AG09309 (cell line): Measurements from ENCODE around the gene CXCL17.
"Not testable (repeated sequence)": the region's sequence is repeated elsewhere in the genome, so short reads cannot be mapped to it uniquely, and the experiment has no call there.

ENCODE experiments used
- DNase-seq: peaks from one replicate; pipeline ENCODE4 v3.0.0-alpha.2; 2010; ENCODE audit warnings: low read depth
- H3K4me3 ChIP-seq: 2 replicates; pipeline ENCODE4 v1.5.1; 2011; ENCODE audit warnings: mild to moderate bottlenecking, low read depth, low read length, moderate library complexity; ENCODE audit not compliant: control insufficient read depth
- CTCF ChIP-seq: IDR thresholded peaks from 2 replicates; pipeline ENCODE4 v1.5.1; 2011; ENCODE audit warnings: mild to moderate bottlenecking, low read depth, low read length, inconsistent platforms; ENCODE audit not compliant: insufficient read depth, control insufficient read depth; ENCODE audit errors: missing control alignments

The CXCL17 gene

GRCh38 chr19:42452590-42452989 lies 9.8 kb upstream of the CXCL17 start:
- DNase-seq = no peak
- TF ChIP-seq CTCF = no peak

GRCh38 chr19:42450314-42450934 lies 7.7 kb upstream of the CXCL17 start:
- DNase-seq = peak; percentile 38
- TF ChIP-seq CTCF = peak; percentile 82
- no peak overlapping the region for H3K4me3 ChIP-seq

More at GRCh38 chr19:42452590-42452989, 9.8 kb upstream of the CXCL17 start:
- H3K4me3 ChIP-seq = no peak overlapping the region

- H3K4me3 ChIP-seq, DNase-seq: not testable (repeated sequence)
These were observed 5.6 kb upstream of the CXCL17 start for GRCh38 chr19:42448306-42448705.

- H3K4me3 ChIP-seq = no peak overlapping the region
- no peak for DNase-seq
- TF ChIP-seq CTCF = no peak
These were observed 3.2 kb upstream of the CXCL17 start for GRCh38 chr19:42445948-42446347.

- no peak for DNase-seq
- H3K4me3 ChIP-seq = no peak overlapping the region
- TF ChIP-seq CTCF = no peak
These were observed 1.2 kb upstream of the CXCL17 start for GRCh38 chr19:42443944-42444398.

GRCh38 chr19:42441049-42441445 lies 1.7 kb downstream of the CXCL17 start:
- H3K4me3 ChIP-seq = no peak overlapping the region
- DNase-seq = no peak
- no peak for TF ChIP-seq CTCF

- H3K4me3 ChIP-seq = no peak overlapping the region
- no peak for DNase-seq
- TF ChIP-seq CTCF = peak; percentile 93
These were observed 2.2 kb downstream of the CXCL17 start for GRCh38 chr19:42440357-42441048.
